GM12873 (cell line): ENCODE data around the gene LASP1.

Experiments
- CTCF ChIP-seq: IDR thresholded peaks from 2 replicates; pipeline ENCODE4 v1.5.1; 2012; ENCODE audit warnings: low read depth, mild to moderate bottlenecking, moderate library complexity, low read length, control low read depth; ENCODE audit not compliant: insufficient read depth; ENCODE audit errors: missing control alignments

The LASP1 gene

GRCh38 chr17:38899421-38899820 is 29.6 kb downstream of the LASP1 start:
- no peak for TF ChIP-seq CTCF

GRCh38 chr17:38900978-38901656 is 31.3 kb downstream of the LASP1 start:
- no peak for TF ChIP-seq CTCF

GRCh38 chr17:38903404-38903803 is 33.5 kb downstream of the LASP1 start:
- TF ChIP-seq CTCF = no peak

- no peak for TF ChIP-seq CTCF
Observed at GRCh38 chr17:38904892-38905291, 35.0 kb downstream of the LASP1 start.

- no peak for TF ChIP-seq CTCF
Observed at GRCh38 chr17:38905375-38905774, 35.5 kb downstream of the LASP1 start.

GRCh38 chr17:38906460-38907228 is 36.8 kb downstream of the LASP1 start:
- TF ChIP-seq CTCF = no peak

- no peak for TF ChIP-seq CTCF
Observed at GRCh38 chr17:38907930-38908675, 38.2 kb downstream of the LASP1 start.
